ENCODE data around the gene THRB.
"Not testable (repeated sequence)": the region's sequence is repeated elsewhere in the genome, so short reads cannot be mapped to it uniquely, and the experiment has no call there.

Gene THRB

GRCh38 chr3:24447836-24448235 is 46.8 kb downstream of the THRB start:
- no peak for DNase-seq (ENCODE audit: low spot score)

- no peak for DNase-seq (ENCODE audit: low spot score)
Measured at GRCh38 chr3:24446032-24446431, 48.6 kb downstream of the THRB start.

GRCh38 chr3:24443476-24443875 is 51.2 kb downstream of the THRB start:
- no peak for DNase-seq (ENCODE audit: low spot score)

GRCh38 chr3:24440760-24441464 is 53.7 kb downstream of the THRB start:
- no peak for DNase-seq (ENCODE audit: low spot score)

- DNase-seq (ENCODE audit: low spot score) = no peak
Measured at GRCh38 chr3:24439021-24439420, 55.6 kb downstream of the THRB start.

- no peak for DNase-seq (ENCODE audit: low spot score)
Measured at GRCh38 chr3:24437326-24437725, 57.3 kb downstream of the THRB start.

GRCh38 chr3:24435584-24435983 is 59.1 kb downstream of the THRB start:
- no peak for DNase-seq (ENCODE audit: low spot score)

- DNase-seq (ENCODE audit: low spot score) = no peak
Measured at GRCh38 chr3:24434651-24435050, 60.0 kb downstream of the THRB start.

- DNase-seq (ENCODE audit: low spot score) = no peak
Measured at GRCh38 chr3:24433838-24434591, 60.6 kb downstream of the THRB start.

GRCh38 chr3:24432989-24433388 is 61.7 kb downstream of the THRB start:
- no peak for DNase-seq (ENCODE audit: low spot score)

- DNase-seq (ENCODE audit: low spot score) = no peak
Measured at GRCh38 chr3:24428481-24428880, 66.2 kb downstream of the THRB start.

GRCh38 chr3:24426896-24427295 is 67.8 kb downstream of the THRB start:
- DNase-seq (ENCODE audit: low spot score) = no peak

GRCh38 chr3:24420829-24421228 is 73.8 kb downstream of the THRB start:
- DNase-seq (ENCODE audit: low spot score) = not testable (repeated sequence)

- no peak for DNase-seq (ENCODE audit: low spot score)
Measured at GRCh38 chr3:24420224-24420623, 74.4 kb downstream of the THRB start.

- no peak for DNase-seq (ENCODE audit: low spot score)
Measured at GRCh38 chr3:24419067-24419791, 75.4 kb downstream of the THRB start.

- DNase-seq (ENCODE audit: low spot score) = no peak
Measured at GRCh38 chr3:24417730-24418129, 76.9 kb downstream of the THRB start.

- no peak for DNase-seq (ENCODE audit: low spot score)
Measured at GRCh38 chr3:24416224-24416623, 78.4 kb downstream of the THRB start.

- DNase-seq (ENCODE audit: low spot score) = no peak
Measured at GRCh38 chr3:24415824-24416223, 78.8 kb downstream of the THRB start.

- DNase-seq (ENCODE audit: low spot score) = not testable (repeated sequence)
Measured at GRCh38 chr3:24413662-24414061, 81.0 kb downstream of the THRB start.

- no peak for DNase-seq (ENCODE audit: low spot score)
Measured at GRCh38 chr3:24410860-24411259, 83.8 kb downstream of the THRB start.

- DNase-seq (ENCODE audit: low spot score) = no peak
Measured at GRCh38 chr3:24407980-24408680, 86.5 kb downstream of the THRB start.

- DNase-seq (ENCODE audit: low spot score) = no peak
Measured at GRCh38 chr3:24406900-24407299, 87.8 kb downstream of the THRB start.

Measured in AG20443 (cell line).